H1 (cell line): Measurements from ENCODE around the gene TIE1. TPM values are rescaled to one million over a fixed set of nuclear protein-coding genes. Genes with fewer than 3 reads are reported as not detected.

Source experiments
- CHD2 ChIP-seq: IDR thresholded peaks from 2 replicates; pipeline ENCODE4 v1.6.1; 2012; ENCODE audit warnings: low read length, improper control_type of control experiment
- EP300 ChIP-seq, 2 experiments: IDR thresholded peaks; 1 replicate in 1 of 2; 2 replicates in 1 of 2; pipeline ENCODE4 v1.6.1; 2011 to 2012; ENCODE audit warnings: low read depth in 2 of 2, low read length in 2 of 2, mild to moderate bottlenecking in 2 of 2, borderline replicate concordance in 1 of 2, inconsistent platforms in 1 of 2, moderate library complexity in 1 of 2
- KDM4A ChIP-seq: IDR thresholded peaks from one replicate; pipeline ENCODE4 v1.7.1; 2012; ENCODE audit warnings: low read depth, mild to moderate bottlenecking, moderate library complexity, low read length, inconsistent platforms; ENCODE audit not compliant: severe bottlenecking
- PHF8 ChIP-seq: fragments of 200-600 bp; sonication (generic); conservative IDR thresholded peaks from 2 replicates; pipeline ENCODE4 v1.7.1; 2012; ENCODE audit warnings: low read depth, mild to moderate bottlenecking, inconsistent platforms, low read length, moderate library complexity
- SIX5 ChIP-seq: IDR thresholded peaks from 2 replicates; pipeline ENCODE4 v1.6.1; 2011; ENCODE audit warnings: mild to moderate bottlenecking, low read depth, low read length
- SRF ChIP-seq: IDR thresholded peaks from 2 replicates; pipeline ENCODE4 v1.6.1; 2011; ENCODE audit warnings: mild to moderate bottlenecking, low read depth, low read length, moderate library complexity
- TAF1 ChIP-seq: IDR thresholded peaks from 2 replicates; pipeline ENCODE4 v1.6.1; 2011; ENCODE audit warnings: mild to moderate bottlenecking, low read depth, low read length
- TCF12 ChIP-seq: IDR thresholded peaks from 2 replicates; pipeline ENCODE4 v1.6.1; 2011; ENCODE audit warnings: low read depth, mild to moderate bottlenecking, low read length
- polyA plus RNA-seq, 7 experiments: library from polyadenylated mRNA; depleted of rRNA in 3 of 7; stranded (reverse) in 5 of 7; unstranded in 2 of 7; fragments of >200 nt in 5 of 7; fragments of 200-250 nt in 2 of 7; gene quantifications; 1 replicate in 5 of 7; 2 replicates in 1 of 7; 4 replicates in 1 of 7; pipeline versions ENCODE4 v1.2.1 to v1.2.3, GENCODE V29; 2011 to 2013; ENCODE audit warnings: missing spikeins in 2 of 7, mixed read lengths in 2 of 7
- total RNA-seq: library from RNA; stranded (reverse); fragmentation: NEBNext Ultra II Directional; extraction: Animal tissue kit (Norgen Biotek cat#: 25700); gene quantifications from 2 replicates; pipeline ENCODE4 v1.2.1, GENCODE V29; 2021
- TF ChIP-seq, protein P1 (sequence below): fragments of 300-600 bp; sonication (generic); IDR thresholded peaks from 2 replicates; pipeline ENCODE4 v1.7.1; 2012; ENCODE audit warnings: low read length, moderate library complexity, mild to moderate bottlenecking, inconsistent platforms; ENCODE audit not compliant: insufficient replicate concordance
- TF ChIP-seq, protein P2 (sequence below): IDR thresholded peaks from 2 replicates; pipeline ENCODE4 v1.6.1; 2011; ENCODE audit warnings: low read length, improper control_type of control experiment

The TIE1 gene
- total and polyA plus RNA-seq, 2 of the 8 experiments (the other 6 are each of a cell fraction or from before 2014, with no cell fraction given) = 0.74 to 2.2 TPM

DNA sequence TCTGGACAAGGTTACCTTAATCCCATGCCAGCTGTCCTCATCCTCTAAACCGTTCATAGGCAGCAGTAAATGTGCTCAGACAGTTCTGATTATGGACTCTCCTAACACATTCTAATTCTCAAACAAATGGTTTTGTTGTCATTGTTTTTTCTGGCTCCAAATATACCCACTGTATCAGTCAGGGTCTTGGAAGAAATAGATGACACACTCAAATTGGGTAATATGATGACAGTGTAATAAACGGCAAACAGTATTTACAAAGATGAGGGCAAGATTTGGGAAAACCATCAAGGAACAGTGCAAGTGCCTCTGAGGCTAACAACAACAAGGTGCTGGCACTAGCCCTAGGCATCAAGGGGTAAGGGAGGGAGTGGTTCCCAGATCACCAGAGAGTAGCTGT is 53.7 kb downstream of the TIE1 start (continued):
- TF ChIP-seq, protein P1, sequence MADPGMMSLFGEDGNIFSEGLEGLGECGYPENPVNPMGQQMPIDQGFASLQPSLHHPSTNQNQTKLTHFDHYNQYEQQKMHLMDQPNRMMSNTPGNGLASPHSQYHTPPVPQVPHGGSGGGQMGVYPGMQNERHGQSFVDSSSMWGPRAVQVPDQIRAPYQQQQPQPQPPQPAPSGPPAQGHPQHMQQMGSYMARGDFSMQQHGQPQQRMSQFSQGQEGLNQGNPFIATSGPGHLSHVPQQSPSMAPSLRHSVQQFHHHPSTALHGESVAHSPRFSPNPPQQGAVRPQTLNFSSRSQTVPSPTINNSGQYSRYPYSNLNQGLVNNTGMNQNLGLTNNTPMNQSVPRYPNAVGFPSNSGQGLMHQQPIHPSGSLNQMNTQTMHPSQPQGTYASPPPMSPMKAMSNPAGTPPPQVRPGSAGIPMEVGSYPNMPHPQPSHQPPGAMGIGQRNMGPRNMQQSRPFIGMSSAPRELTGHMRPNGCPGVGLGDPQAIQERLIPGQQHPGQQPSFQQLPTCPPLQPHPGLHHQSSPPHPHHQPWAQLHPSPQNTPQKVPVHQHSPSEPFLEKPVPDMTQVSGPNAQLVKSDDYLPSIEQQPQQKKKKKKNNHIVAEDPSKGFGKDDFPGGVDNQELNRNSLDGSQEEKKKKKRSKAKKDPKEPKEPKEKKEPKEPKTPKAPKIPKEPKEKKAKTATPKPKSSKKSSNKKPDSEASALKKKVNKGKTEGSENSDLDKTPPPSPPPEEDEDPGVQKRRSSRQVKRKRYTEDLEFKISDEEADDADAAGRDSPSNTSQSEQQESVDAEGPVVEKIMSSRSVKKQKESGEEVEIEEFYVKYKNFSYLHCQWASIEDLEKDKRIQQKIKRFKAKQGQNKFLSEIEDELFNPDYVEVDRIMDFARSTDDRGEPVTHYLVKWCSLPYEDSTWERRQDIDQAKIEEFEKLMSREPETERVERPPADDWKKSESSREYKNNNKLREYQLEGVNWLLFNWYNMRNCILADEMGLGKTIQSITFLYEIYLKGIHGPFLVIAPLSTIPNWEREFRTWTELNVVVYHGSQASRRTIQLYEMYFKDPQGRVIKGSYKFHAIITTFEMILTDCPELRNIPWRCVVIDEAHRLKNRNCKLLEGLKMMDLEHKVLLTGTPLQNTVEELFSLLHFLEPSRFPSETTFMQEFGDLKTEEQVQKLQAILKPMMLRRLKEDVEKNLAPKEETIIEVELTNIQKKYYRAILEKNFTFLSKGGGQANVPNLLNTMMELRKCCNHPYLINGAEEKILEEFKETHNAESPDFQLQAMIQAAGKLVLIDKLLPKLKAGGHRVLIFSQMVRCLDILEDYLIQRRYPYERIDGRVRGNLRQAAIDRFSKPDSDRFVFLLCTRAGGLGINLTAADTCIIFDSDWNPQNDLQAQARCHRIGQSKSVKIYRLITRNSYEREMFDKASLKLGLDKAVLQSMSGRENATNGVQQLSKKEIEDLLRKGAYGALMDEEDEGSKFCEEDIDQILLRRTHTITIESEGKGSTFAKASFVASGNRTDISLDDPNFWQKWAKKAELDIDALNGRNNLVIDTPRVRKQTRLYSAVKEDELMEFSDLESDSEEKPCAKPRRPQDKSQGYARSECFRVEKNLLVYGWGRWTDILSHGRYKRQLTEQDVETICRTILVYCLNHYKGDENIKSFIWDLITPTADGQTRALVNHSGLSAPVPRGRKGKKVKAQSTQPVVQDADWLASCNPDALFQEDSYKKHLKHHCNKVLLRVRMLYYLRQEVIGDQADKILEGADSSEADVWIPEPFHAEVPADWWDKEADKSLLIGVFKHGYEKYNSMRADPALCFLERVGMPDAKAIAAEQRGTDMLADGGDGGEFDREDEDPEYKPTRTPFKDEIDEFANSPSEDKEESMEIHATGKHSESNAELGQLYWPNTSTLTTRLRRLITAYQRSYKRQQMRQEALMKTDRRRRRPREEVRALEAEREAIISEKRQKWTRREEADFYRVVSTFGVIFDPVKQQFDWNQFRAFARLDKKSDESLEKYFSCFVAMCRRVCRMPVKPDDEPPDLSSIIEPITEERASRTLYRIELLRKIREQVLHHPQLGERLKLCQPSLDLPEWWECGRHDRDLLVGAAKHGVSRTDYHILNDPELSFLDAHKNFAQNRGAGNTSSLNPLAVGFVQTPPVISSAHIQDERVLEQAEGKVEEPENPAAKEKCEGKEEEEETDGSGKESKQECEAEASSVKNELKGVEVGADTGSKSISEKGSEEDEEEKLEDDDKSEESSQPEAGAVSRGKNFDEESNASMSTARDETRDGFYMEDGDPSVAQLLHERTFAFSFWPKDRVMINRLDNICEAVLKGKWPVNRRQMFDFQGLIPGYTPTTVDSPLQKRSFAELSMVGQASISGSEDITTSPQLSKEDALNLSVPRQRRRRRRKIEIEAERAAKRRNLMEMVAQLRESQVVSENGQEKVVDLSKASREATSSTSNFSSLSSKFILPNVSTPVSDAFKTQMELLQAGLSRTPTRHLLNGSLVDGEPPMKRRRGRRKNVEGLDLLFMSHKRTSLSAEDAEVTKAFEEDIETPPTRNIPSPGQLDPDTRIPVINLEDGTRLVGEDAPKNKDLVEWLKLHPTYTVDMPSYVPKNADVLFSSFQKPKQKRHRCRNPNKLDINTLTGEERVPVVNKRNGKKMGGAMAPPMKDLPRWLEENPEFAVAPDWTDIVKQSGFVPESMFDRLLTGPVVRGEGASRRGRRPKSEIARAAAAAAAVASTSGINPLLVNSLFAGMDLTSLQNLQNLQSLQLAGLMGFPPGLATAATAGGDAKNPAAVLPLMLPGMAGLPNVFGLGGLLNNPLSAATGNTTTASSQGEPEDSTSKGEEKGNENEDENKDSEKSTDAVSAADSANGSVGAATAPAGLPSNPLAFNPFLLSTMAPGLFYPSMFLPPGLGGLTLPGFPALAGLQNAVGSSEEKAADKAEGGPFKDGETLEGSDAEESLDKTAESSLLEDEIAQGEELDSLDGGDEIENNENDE = no peak
- TF ChIP-seq, protein P2, sequence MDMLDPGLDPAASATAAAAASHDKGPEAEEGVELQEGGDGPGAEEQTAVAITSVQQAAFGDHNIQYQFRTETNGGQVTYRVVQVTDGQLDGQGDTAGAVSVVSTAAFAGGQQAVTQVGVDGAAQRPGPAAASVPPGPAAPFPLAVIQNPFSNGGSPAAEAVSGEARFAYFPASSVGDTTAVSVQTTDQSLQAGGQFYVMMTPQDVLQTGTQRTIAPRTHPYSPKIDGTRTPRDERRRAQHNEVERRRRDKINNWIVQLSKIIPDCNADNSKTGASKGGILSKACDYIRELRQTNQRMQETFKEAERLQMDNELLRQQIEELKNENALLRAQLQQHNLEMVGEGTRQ = no peak
- TF ChIP-seq SRF = no peak
- TF ChIP-seq CHD2 = no peak
- TF ChIP-seq KDM4A = no peak
- no peak for TF ChIP-seq TAF1
- TF ChIP-seq EP300 (IDR thresholded peaks at IDR 0.05; ENCODE audit: borderline replicate concordance in 1 of 2, low read depth in 2 of 2, low read length in 2 of 2) = no peak
- TF ChIP-seq TCF12 = no peak
- TF ChIP-seq PHF8 = no peak
- no peak for TF ChIP-seq SIX5
